Measurements from ENCODE around the gene PDE4D. TPM values are rescaled to one million over a fixed set of nuclear protein-coding genes. Genes with fewer than 3 reads are reported as not detected.
"Not testable (repeated sequence)": the region's sequence is repeated elsewhere in the genome, so short reads cannot be mapped to it uniquely, and the experiment has no call there.

PDE4D gene
- total RNA-seq, 1 donor from 2014 or later, result 2.3 TPM

DNA sequence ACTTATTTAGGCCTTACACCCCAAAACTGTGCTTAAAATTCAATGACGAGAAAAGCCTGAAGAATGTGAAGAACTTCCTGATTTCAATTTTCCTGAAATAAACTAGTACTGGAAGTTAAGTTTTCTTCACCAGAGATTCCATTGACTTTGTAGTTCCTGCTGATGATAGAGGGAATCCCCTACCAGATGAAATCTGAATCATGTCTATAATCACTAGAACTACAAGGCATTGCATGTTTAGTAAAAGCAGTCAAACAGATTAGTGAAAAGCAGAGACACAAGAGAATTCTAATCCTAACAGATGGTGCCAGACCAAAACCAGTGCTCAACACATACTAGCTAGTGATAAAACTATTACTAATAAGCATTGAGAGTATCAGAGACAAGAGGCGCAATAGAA is 130.0 kb downstream of the PDE4D start:
- H3K4me3 Mint-ChIP-seq, result no peak overlapping the region
- H3K4me2 ChIP-seq, result no peak overlapping the region
- no peak overlapping the region for H2AFZ ChIP-seq (replicated peaks)
- H3F3A ChIP-seq (ENCODE audit: low read depth), result peaks cover 4% of the 10 kb centered on the region
- no peaks in the 10 kb centered on the region for H3K36me3 ChIP-seq
- no peak for DNase-seq (ENCODE audit: low spot score)
- peaks cover 2% of the 10 kb centered on the region for H3K27me3 Mint-ChIP-seq (ENCODE audit: insufficient read depth, low read depth)
- H3K27ac ChIP-seq, result no peak overlapping the region
- no peaks in the 10 kb centered on the region for H3K79me2 ChIP-seq (ENCODE audit: low read depth)
- no peaks in the 10 kb centered on the region for H3K36me3 Mint-ChIP-seq
- TF ChIP-seq, protein P1, sequence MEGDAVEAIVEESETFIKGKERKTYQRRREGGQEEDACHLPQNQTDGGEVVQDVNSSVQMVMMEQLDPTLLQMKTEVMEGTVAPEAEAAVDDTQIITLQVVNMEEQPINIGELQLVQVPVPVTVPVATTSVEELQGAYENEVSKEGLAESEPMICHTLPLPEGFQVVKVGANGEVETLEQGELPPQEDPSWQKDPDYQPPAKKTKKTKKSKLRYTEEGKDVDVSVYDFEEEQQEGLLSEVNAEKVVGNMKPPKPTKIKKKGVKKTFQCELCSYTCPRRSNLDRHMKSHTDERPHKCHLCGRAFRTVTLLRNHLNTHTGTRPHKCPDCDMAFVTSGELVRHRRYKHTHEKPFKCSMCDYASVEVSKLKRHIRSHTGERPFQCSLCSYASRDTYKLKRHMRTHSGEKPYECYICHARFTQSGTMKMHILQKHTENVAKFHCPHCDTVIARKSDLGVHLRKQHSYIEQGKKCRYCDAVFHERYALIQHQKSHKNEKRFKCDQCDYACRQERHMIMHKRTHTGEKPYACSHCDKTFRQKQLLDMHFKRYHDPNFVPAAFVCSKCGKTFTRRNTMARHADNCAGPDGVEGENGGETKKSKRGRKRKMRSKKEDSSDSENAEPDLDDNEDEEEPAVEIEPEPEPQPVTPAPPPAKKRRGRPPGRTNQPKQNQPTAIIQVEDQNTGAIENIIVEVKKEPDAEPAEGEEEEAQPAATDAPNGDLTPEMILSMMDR (IDR thresholded peaks at IDR 0.05), result no peak
- TF ChIP-seq EZH2phosphoT487 (IDR thresholded peaks at IDR 0.05) (no peak), EZH2 (IDR thresholded peaks at IDR 0.05) (no peak)
- H3K27ac Mint-ChIP-seq, result no peak overlapping the region
- H3K9me3 ChIP-seq (ENCODE audit: low read depth), result no peaks in the 10 kb centered on the region
- peaks cover 23% of the 10 kb centered on the region for H3K27me3 ChIP-seq
- H3K9me3 Mint-ChIP-seq, result no peaks in the 10 kb centered on the region
- peaks cover 7% of the 10 kb centered on the region for H3K4me1 Mint-ChIP-seq
- no peak overlapping the region for H3K4me3 ChIP-seq
- H3K4me1 ChIP-seq, result no peaks in the 10 kb centered on the region
- no peaks in the 10 kb centered on the region for H4K20me1 ChIP-seq (ENCODE audit: low read depth)
- no peak overlapping the region for H3K9ac ChIP-seq

DNA sequence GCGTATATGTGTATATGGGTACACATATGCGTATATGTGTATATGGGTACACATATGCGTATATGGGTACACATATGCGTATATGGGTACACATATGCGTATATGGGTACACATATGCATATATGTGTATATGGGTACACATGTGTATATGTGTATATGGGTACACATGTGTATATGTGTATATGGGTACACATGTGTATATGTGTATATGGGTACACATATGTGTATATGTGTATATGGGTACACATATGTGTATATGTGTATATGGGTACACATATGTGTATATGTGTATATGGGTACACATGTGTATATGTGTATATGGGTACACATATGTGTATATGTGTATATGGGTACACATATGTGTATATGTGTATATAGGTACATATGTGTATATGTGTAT is 131.3 kb downstream of the PDE4D start:
- H3K4me1 Mint-ChIP-seq; H3F3A ChIP-seq (ENCODE audit: low read depth); H3K27ac Mint-ChIP-seq; H3K9me3 ChIP-seq (ENCODE audit: low read depth); H3K36me3 Mint-ChIP-seq; H3K4me3 Mint-ChIP-seq; H3K9me3 Mint-ChIP-seq; H3K36me3 ChIP-seq; H3K4me3 ChIP-seq; DNase-seq (ENCODE audit: low spot score); H3K4me2 ChIP-seq; H3K4me1 ChIP-seq; H3K27ac ChIP-seq; H3K9ac ChIP-seq; H3K27me3 Mint-ChIP-seq (ENCODE audit: insufficient read depth, low read depth); H4K20me1 ChIP-seq (ENCODE audit: low read depth); H2AFZ ChIP-seq (replicated peaks); H3K79me2 ChIP-seq (ENCODE audit: low read depth): not testable (repeated sequence)
- H3K27me3 ChIP-seq, result peaks cover 10% of the 10 kb centered on the region

DNA sequence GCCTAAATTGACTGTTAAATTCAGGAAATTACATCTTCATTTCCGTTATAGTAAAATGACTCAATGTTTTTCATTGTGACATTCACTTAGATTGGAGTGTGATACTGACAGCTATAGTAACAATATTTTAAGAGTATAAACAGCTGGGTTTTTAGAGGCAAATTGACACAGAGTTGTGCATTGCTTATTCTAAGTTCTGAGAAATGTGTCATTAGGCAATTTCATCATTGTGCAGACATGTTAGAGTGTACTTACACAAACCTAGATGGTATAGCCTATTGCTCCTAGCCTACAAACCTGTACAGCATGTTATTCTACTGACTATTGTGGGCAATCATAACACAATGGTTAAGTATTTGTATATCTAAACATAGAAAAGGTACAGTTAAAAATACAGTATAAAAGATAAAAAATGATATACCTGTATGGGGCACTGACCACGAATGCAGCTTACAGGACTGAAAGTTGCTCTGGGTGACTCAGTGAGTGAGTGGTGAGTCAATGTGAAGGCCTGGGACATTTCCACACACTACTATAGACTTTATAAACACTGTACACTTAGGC is 132.7 kb downstream of the PDE4D start:
- Mint-ChIP-seq H3K27me3 (ENCODE audit: insufficient read depth, low read depth) (no peaks in the 10 kb centered on the region), H3K9me3 (no peaks in the 10 kb centered on the region), H3K4me3 (no peak overlapping the region), H3K36me3 (no peaks in the 10 kb centered on the region), H3K4me1 (no peaks in the 10 kb centered on the region), H3K27ac (no peak overlapping the region)
- no peaks in the 10 kb centered on the region for H3K9me3 ChIP-seq (ENCODE audit: low read depth)
- no peak overlapping the region for H3K4me3 ChIP-seq
- no peaks in the 10 kb centered on the region for H4K20me1 ChIP-seq (ENCODE audit: low read depth)
- H3K27me3 ChIP-seq, result no peaks in the 10 kb centered on the region
- TF ChIP-seq EZH2 (IDR thresholded peaks at IDR 0.05) (no peak), EZH2phosphoT487 (IDR thresholded peaks at IDR 0.05) (no peak)
- TF ChIP-seq, protein P1 (IDR thresholded peaks at IDR 0.05), result no peak
- H3K9ac ChIP-seq, result no peak overlapping the region
- peaks cover 4% of the 10 kb centered on the region for H3F3A ChIP-seq (ENCODE audit: low read depth)
- no peaks in the 10 kb centered on the region for H3K4me1 ChIP-seq
- H3K36me3 ChIP-seq, result no peaks in the 10 kb centered on the region
- no peak for DNase-seq (ENCODE audit: low spot score)
- H3K4me2 ChIP-seq, result no peak overlapping the region
- no peak overlapping the region for H2AFZ ChIP-seq (replicated peaks)
- H3K79me2 ChIP-seq (ENCODE audit: low read depth), result no peaks in the 10 kb centered on the region
- no peak overlapping the region for H3K27ac ChIP-seq

DNA sequence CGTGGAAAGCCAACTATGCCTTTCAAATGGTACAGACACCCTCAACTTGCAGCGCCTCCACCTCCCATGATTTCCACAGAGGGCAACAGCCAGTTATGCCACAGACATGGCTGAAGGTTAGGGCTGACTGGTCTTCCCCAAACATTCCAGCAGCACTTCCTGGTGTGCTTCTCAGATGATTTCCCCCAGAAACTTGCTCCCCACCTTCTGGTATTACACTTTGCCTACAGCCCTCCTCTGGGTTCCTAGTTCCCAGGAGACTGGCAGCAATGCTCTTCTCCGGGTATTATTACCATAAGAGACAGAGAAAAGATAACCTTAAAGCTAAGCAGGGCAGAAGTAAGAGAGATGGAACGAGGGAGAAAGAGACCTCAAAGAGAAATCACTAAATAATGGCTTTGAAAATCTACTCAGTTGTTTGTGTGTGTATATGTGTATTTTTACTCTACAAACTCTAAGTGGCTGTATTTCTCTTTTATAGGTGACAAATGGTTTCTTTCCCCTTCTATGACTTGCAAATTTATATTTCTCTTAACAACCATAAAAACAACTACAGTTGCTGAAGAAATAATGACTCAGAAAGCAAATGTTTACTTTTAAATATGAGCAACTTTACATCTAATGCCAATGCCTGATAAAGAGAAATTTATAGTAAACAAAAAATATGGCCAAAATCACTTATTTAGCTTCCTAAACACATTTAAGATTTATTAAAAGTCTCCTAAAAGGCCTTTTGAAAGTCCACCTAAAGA is 133.8 kb downstream of the PDE4D start:
- Histone ChIP-seq H3K9ac (no peak overlapping the region), H3K79me2 (ENCODE audit: low read depth) (no peaks in the 10 kb centered on the region), H3K4me2 (no peak overlapping the region), H3K4me3 (no peak overlapping the region), H3K4me1 (no peaks in the 10 kb centered on the region), H3K27me3 (no peaks in the 10 kb centered on the region), H3K36me3 (no peaks in the 10 kb centered on the region), H3F3A (ENCODE audit: low read depth) (peaks cover 4% of the 10 kb centered on the region), H3K9me3 (ENCODE audit: low read depth) (no peaks in the 10 kb centered on the region), H2AFZ (replicated peaks) (peak overlapping the region; percentile 19), H3K27ac (no peak overlapping the region), H4K20me1 (ENCODE audit: low read depth) (no peaks in the 10 kb centered on the region)
- Mint-ChIP-seq H3K36me3 (no peaks in the 10 kb centered on the region), H3K4me3 (no peak overlapping the region), H3K27me3 (ENCODE audit: insufficient read depth, low read depth) (no peaks in the 10 kb centered on the region), H3K27ac (no peak overlapping the region), H3K4me1 (no peaks in the 10 kb centered on the region), H3K9me3 (no peaks in the 10 kb centered on the region)
- DNase-seq (ENCODE audit: low spot score), result no peak
- TF ChIP-seq EZH2phosphoT487 (IDR thresholded peaks at IDR 0.05) (no peak), EZH2 (IDR thresholded peaks at IDR 0.05) (no peak)
- TF ChIP-seq, protein P1 (IDR thresholded peaks at IDR 0.05), result no peak

All from neural progenitor cell (in vitro differentiated cells).